Measurements from ENCODE around the gene GLIS1.

The GLIS1 gene

GRCh38 chr1:53503433-53504217 lies 235.3 kb downstream of the GLIS1 start:
- TF ChIP-seq CTCF (IDR thresholded peaks at IDR 0.05; ENCODE audit: low read depth, low read length, missing control alignments): no peak
- H3K4me3 ChIP-seq (ENCODE audit: low read depth, low read length): no peak overlapping the region
- DNase-seq (ENCODE audit: low read depth): no peak

- no peak for TF ChIP-seq CTCF (IDR thresholded peaks at IDR 0.05; ENCODE audit: low read depth, low read length, missing control alignments)
- no peak overlapping the region for H3K4me3 ChIP-seq (ENCODE audit: low read depth, low read length)
- no peak for DNase-seq (ENCODE audit: low read depth)
Measured at GRCh38 chr1:53502641-53503432, 236.1 kb downstream of the GLIS1 start.

GRCh38 chr1:53501065-53502005 lies 237.6 kb downstream of the GLIS1 start:
- TF ChIP-seq CTCF (IDR thresholded peaks at IDR 0.05; ENCODE audit: low read depth, low read length, missing control alignments): no peak
- no peak for DNase-seq (ENCODE audit: low read depth)

GRCh38 chr1:53500204-53501064 lies 238.5 kb downstream of the GLIS1 start:
- no peak for DNase-seq (ENCODE audit: low read depth)

More at GRCh38 chr1:53501065-53502005, 237.6 kb downstream of the GLIS1 start:
- H3K4me3 ChIP-seq (ENCODE audit: low read depth, low read length): no peak overlapping the region

GRCh38 chr1:53499257-53500203 lies 239.4 kb downstream of the GLIS1 start:
- no peak overlapping the region for H3K4me3 ChIP-seq (ENCODE audit: low read depth, low read length)
- TF ChIP-seq CTCF (IDR thresholded peaks at IDR 0.05; ENCODE audit: low read depth, low read length, missing control alignments): no peak
- DNase-seq (ENCODE audit: low read depth): no peak

More at GRCh38 chr1:53500204-53501064, 238.5 kb downstream of the GLIS1 start:
- H3K4me3 ChIP-seq (ENCODE audit: low read depth, low read length): no peak overlapping the region
- no peak for TF ChIP-seq CTCF (IDR thresholded peaks at IDR 0.05; ENCODE audit: low read depth, low read length, missing control alignments)
